ENCODE results near the gene FCHSD1.

- TF ChIP-seq POLR2A (IDR thresholded peaks at IDR 0.05; ENCODE audit: borderline replicate concordance, extremely low read depth, insufficient read depth, insufficient read length) = no peak
- TF ChIP-seq REST (IDR thresholded peaks at IDR 0.05; ENCODE audit: low read depth) = no peak
- TF ChIP-seq FOSL1 (IDR thresholded peaks at IDR 0.05; ENCODE audit: low read depth) = no peak
- TF ChIP-seq YY1 (IDR thresholded peaks at IDR 0.05; ENCODE audit: extremely low read depth, insufficient replicate concordance, low read depth, low read length) = no peak
- TF ChIP-seq CTCF (IDR thresholded peaks at IDR 0.05 in 2 of 3, conservative IDR thresholded peaks at IDR 0.05 in 1 of 3; ENCODE audit: borderline replicate concordance in 1 of 3, insufficient read depth in 1 of 3, low read depth in 2 of 3, low read length in 2 of 3) = no peak
Measured at GRCh38 chr5:141675672-141676071, 24.5 kb upstream of the FCHSD1 start.
